ENCODE data around the gene RTBDN.

GRCh38 chr19:12871681-12872080, 37.3 kb upstream of the RTBDN start:
- no peak for TF ChIP-seq L3MBTL2 (conservative IDR thresholded peaks at IDR 0.05)
- TF ChIP-seq BHLHE40 (IDR thresholded peaks at IDR 0.05; ENCODE audit: borderline replicate concordance): no peak
- TF ChIP-seq SP1 (IDR thresholded peaks at IDR 0.05): no peak
- TF ChIP-seq TARDBP (IDR thresholded peaks at IDR 0.05): no peak
- no peak for TF ChIP-seq SUZ12 (IDR thresholded peaks at IDR 0.05)
- no peak for TF ChIP-seq LEF1 (IDR thresholded peaks at IDR 0.05; ENCODE audit: borderline replicate concordance)
